HEK293 (cell line): ENCODE measurements around the gene DENND1A.

Experiments used
- CTCF ChIP-seq: fragments of 450-650 bp; formaldehyde crosslinking; IDR thresholded peaks from 2 replicates; pipeline ENCODE4 v1.5.1; 2016; ENCODE audit warnings: missing biosample characterization, missing genetic modification characterization
- HIC1 ChIP-seq: fragments of 450-650 bp; formaldehyde crosslinking; IDR thresholded peaks from 2 replicates; pipeline ENCODE4 v1.5.1; 2016; ENCODE audit warnings: missing biosample characterization, missing genetic modification characterization
- HOXA7 ChIP-seq: sonication (generic); formaldehyde crosslinking; IDR thresholded peaks from 2 replicates; pipeline ENCODE4 v1.8.1; 2022; ENCODE audit warnings: missing genetic modification reagents, borderline replicate concordance
- ZBTB7A ChIP-seq: fragments of 450-650 bp; formaldehyde crosslinking; IDR thresholded peaks from 2 replicates; pipeline ENCODE4 v1.5.1; 2016; ENCODE audit warnings: low read depth, missing biosample characterization, missing genetic modification characterization
- ZNF10 ChIP-seq: fragments of 450-650 bp; formaldehyde crosslinking; IDR thresholded peaks from 2 replicates; pipeline ENCODE4 v1.5.1; 2017; ENCODE audit warnings: missing biosample characterization, missing genetic modification characterization
- ZNF280C ChIP-seq: fragments of 450-650 bp; formaldehyde crosslinking; IDR thresholded peaks from 2 replicates; pipeline ENCODE4 v1.5.1; 2016; ENCODE audit warnings: missing biosample characterization, missing genetic modification characterization
- TF ChIP-seq, protein P1 (sequence below): fragments of 450-650 bp; IDR thresholded peaks from 2 replicates; pipeline ENCODE4 v1.5.1; 2018; ENCODE audit warnings: missing biosample characterization, missing genetic modification characterization

GRCh38 chr9:123524866-123525265 is 405.1 kb downstream of the DENND1A start:
- TF ChIP-seq, protein P1, sequence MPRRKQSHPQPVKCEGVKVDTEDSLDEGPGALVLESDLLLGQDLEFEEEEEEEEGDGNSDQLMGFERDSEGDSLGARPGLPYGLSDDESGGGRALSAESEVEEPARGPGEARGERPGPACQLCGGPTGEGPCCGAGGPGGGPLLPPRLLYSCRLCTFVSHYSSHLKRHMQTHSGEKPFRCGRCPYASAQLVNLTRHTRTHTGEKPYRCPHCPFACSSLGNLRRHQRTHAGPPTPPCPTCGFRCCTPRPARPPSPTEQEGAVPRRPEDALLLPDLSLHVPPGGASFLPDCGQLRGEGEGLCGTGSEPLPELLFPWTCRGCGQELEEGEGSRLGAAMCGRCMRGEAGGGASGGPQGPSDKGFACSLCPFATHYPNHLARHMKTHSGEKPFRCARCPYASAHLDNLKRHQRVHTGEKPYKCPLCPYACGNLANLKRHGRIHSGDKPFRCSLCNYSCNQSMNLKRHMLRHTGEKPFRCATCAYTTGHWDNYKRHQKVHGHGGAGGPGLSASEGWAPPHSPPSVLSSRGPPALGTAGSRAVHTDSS (tag by site-specific recombination): no peak
- TF ChIP-seq CTCF (tag by site-specific recombination) (no peak), ZNF10 (no peak), ZBTB7A (tag by site-specific recombination) (no peak), HIC1 (no peak), ZNF280C (tag by site-specific recombination) (no peak), HOXA7 (CRISPR knock-in tag) (no peak)
